AG09309 (cell line): ENCODE results near the gene TTC23L.

Experiments
- DNase-seq: peaks from one replicate; pipeline ENCODE4 v3.0.0-alpha.2; 2010; ENCODE audit warnings: low read depth
- H3K4me3 ChIP-seq: 2 replicates; pipeline ENCODE4 v1.5.1; 2011; ENCODE audit warnings: mild to moderate bottlenecking, low read depth, low read length, moderate library complexity; ENCODE audit not compliant: control insufficient read depth
- CTCF ChIP-seq: IDR thresholded peaks from 2 replicates; pipeline ENCODE4 v1.5.1; 2011; ENCODE audit warnings: mild to moderate bottlenecking, low read depth, low read length, inconsistent platforms; ENCODE audit not compliant: insufficient read depth, control insufficient read depth; ENCODE audit errors: missing control alignments

Gene TTC23L, protein sequence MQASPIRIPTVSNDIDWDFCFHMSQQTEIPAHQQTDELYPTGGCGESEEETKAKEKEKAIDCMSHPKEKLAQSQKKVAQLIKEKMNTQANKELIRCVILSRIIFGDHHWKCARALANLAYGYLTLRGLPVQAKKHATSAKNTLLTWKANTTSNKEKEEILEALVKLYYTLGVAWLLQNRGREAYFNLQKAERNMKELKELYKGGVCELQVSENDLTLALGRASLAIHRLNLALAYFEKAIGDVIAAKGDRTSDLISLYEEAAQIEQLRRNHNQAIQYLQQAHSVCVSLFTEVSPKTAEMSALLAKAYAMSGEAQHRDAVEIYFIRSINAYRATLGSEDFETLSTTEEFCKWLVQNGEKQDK

DNA sequence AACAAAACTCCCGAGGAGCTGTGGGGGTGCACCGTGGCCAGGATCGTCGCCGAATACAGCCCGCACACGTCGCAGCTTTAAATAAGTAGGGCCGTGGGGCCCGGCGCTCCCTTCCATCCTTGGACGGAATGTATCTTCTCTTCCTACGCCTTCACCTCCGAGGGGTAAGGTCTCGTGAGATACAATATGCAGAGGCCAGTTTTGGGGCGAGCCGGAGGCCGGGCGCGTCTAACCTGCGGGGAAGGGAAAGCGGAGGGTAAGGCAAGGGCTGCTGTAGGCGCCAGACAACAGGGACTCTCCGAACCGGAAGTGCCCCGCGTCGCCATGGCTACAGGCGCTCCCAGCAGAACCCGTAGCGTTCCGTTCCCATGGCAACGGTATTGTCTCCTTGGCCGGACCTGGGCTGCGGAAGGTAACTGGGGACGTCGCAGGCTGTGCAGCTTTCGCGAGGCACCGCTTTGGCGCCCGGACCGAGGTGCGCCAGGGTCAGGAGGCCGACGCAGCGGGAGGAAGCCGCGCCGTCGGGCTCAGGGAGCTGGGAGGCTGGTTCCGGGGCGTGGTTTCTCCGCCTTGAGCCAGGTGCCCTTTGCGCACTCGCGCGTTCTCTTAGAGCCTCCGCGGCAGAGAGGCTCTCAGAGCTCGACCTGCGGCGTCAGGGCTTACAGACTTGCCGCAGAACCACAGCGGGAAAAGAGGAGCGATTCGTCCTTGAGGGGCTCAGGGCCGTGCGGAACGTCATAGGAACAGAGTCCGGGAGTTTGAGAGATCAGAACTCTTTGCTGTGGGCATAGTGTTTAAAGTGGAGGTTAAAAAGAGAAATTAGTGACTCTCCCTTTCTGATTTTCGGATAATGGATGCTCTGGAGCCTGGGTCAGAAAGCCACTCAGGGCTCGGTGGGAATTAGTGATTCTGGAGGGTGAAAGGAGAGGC, at the start of gene TTC23L:
TSS of gene TTC23L (plus strand) at position 380 of the 930 bp plus-strand sequence. CDS start 1,508 bp downstream, outside the sequence.
- no peak for TF ChIP-seq CTCF
- H3K4me3 ChIP-seq, result peak within 1 kb of the TSS; percentile 80

GRCh38 chr5:34789639-34790038, 49.3 kb upstream of the TTC23L start:
- no peak for TF ChIP-seq CTCF
- DNase-seq, result no peak
- no peak overlapping the region for H3K4me3 ChIP-seq

More for the DNA sequence above, at the start of gene TTC23L:
- DNase-seq, result peak; percentile 28

GRCh38 chr5:34790069-34790468, 48.9 kb upstream of the TTC23L start:
- H3K4me3 ChIP-seq, result no peak overlapping the region
- TF ChIP-seq CTCF, result no peak
- DNase-seq, result no peak

DNA sequence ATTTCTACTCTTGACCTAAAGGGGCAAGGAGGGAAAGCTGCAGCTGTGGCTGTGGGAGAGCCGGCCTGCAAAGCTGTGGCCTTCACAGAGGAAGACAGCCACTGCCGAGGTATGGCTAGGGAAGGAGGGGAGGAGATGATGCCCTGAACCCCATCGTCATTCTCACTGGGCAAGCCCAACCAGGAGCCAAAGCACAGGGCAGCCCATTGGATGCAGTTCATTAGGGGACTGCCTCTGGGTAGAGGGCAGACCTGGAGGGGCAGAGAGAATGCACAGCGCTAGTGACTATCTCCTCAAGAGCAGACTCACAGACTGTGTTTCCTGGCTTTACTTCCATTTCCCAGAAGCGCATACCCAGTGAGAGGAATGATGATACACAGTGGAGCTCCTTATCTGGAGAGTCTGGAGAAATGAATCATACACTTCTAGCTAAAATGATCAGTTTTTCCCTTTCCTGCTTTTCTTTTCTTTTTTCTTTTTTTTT, 47.2 kb upstream of the TTC23L start:
- H3K4me3 ChIP-seq, result no peak overlapping the region
- no peak for DNase-seq
- no peak for TF ChIP-seq CTCF

- no peak overlapping the region for H3K4me3 ChIP-seq
- no peak for TF ChIP-seq CTCF
These were observed 36.0 kb upstream of the TTC23L start for GRCh38 chr5:34802834-34803563.

More at GRCh38 chr5:34802834-34803563, 36.0 kb upstream of the TTC23L start:
- DNase-seq, result no peak
